Adrenal gland (tissue), 12 donors: ENCODE results near the gene COL5A1. TPM values are rescaled to one million over a fixed set of nuclear protein-coding genes. Genes with fewer than 3 reads are reported as not detected.

Experiments
- DNase-seq, 7 donors: peaks; one replicate each; pipeline ENCODE4 v3.0.0-alpha.2; 2019 to 2020
- H3K27ac ChIP-seq, 5 donors: fragments of 200-600 bp; sonication (generic) in 4 of 5; 1 replicate in 3 of 5; 2 replicates in 2 of 5; pipeline versions ENCODE4 v1.5.1 to v1.8.0; 2016 to 2020; ENCODE audit warnings: mild to moderate bottlenecking in 1 of 5
- H3K27me3 ChIP-seq: fragments of 200-600 bp; 2 replicates; pipeline ENCODE4 v1.8.0; 2021
- H3K36me3 ChIP-seq, 2 donors: fragments of 200-600 bp; replicated peaks in 1 of 2; 1 replicate in 1 of 2; 2 replicates in 1 of 2; pipeline versions ENCODE4 v1.5.1 to v1.8.0; 2018 to 2022
- H3K4me1 ChIP-seq, 2 donors: fragments of 200-600 bp; replicated peaks in 1 of 2; 1 replicate in 1 of 2; 2 replicates in 1 of 2; pipeline versions ENCODE4 v1.5.1 to v1.8.0; 2018 to 2021
- H3K4me3 ChIP-seq, 4 donors: fragments of 200-600 bp; sonication (generic) in 3 of 4; one replicate each; pipeline ENCODE4 v1.5.1; 2016 to 2018
- H3K9me3 ChIP-seq, 3 donors: fragments of 200-600 bp; sonication (generic) in 1 of 3; replicated peaks in 1 of 3; 1 replicate in 2 of 3; 2 replicates in 1 of 3; pipeline versions ENCODE4 v1.5.1 to v1.8.0; 2016 to 2021
- POLR2A ChIP-seq, 2 donors: fragments of 450-650 bp; IDR thresholded peaks; one replicate each; pipeline ENCODE4 v1.6.1; 2017; ENCODE audit warnings: antibody characterized with exemption in 2 of 2, mild to moderate bottlenecking in 2 of 2, moderate library complexity in 1 of 2
- WGBS, 4 donors: extraction: QIAGEN DNeasy Blood & Tissue Kit in 2 of 4; methylation state at CpG; one replicate each; pipeline versions ENCODE4 v1.1.5 to v1.1.7; 2013 to 2017; 5-methylcytosine and 5-hydroxymethylcytosine counted together
- intact Hi-C, 2 donors: fragments of 100-400 bp; cut with DNase I; formaldehyde crosslinking; loops; one replicate each; pipeline versions ENCODE4 v1.14.1 to v1.15.0; 2022 to 2023
- polyA plus RNA-seq, 3 donors: library from polyadenylated mRNA; stranded (reverse); fragments of 200-250 nt in 2 of 3; fragments of 350-450 nt in 1 of 3; fragmentation: Illumina TruSeq in 1 of 3; extraction: RNeasy Lipid Tissue Mini Kit (QIAGEN cat#74804) in 1 of 3; gene quantifications; one replicate each; pipeline ENCODE4 v1.2.3, GENCODE V29; 2013 to 2014
- total RNA-seq, 9 donors: library from RNA; depleted of rRNA in 4 of 9; stranded (reverse); fragments of >200 nt in 4 of 9; fragments of 120-200 nt in 1 of 9; fragmentation: NEBNext Ultra II Directional in 1 of 9; extraction: Animal tissue kit (Norgen Biotek cat#: 25700) in 1 of 9; gene quantifications; one replicate each; pipeline versions ENCODE4 v1.1.0 to v1.2.4, GENCODE V29; 2013 to 2023
- TF ChIP-seq, protein P1 (sequence below), 6 experiments: fragments of 450-650 bp in 4 of 6; fragments of 200-600 bp in 2 of 6; sonication (generic) in 1 of 6; IDR thresholded peaks; 1 replicate in 5 of 6; 2 replicates in 1 of 6; pipeline versions ENCODE4 v1.5.1 to v1.8.0; 2016 to 2021; ENCODE audit warnings: antibody characterized with exemption in 6 of 6, mild to moderate bottlenecking in 2 of 6, moderate library complexity in 1 of 6
- donor health status: healthy with polysubstance abuse.
- donor health status: Bipolar disorder and iron deficiency.
- donor health status: DM: yes; HTN: yes; CAD: no.
- donor health status: DM: no; HTN: no; CAD: no.
- donor health status: DM: no; HTN: no; CAD: no.
- donor health status: DM: yes; HTN: yes; CAD: no.

COL5A1 gene
- total and polyA plus RNA-seq, 12 donors: 3.5 to 45.5 (median 29.3) TPM

DNA sequence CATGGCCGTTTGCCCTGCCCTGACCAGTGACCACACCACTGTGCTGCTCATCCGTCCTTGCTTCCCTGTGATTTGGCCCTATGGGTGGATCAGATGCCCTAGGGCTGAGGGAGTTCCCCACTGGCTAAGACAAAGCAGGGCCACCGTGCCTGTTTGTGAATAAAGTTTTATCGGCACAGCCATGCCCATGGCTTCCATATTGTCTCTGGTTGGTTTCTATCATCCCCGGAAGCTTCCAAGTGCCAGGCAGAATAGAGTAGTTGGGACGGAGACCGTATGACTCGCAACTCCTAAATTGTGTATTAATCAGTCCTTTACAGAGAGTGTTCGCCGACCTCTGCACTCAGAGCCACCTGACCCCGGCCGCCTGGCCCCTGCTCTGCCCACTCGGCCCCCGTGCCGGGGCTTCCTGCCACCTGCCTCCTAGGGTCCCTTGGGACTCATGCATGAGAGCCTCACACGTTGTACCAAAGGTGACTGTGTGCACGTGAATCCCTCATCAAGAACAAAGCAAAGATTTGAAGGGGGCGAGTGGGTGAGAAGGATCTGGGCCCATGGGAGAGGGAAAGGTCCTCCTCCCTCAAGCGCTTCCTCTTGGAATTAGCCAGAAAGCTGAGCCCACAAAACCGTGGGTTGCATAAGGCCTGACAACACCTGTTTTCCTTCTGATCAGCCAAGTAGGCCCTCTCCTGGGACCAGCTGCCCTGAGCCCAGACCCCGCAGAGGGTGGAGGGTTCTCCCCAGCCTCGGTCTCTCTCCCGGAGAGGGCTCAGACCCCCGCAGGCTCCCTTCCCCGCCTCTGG lies 227.3 kb downstream of the COL5A1 start:
- Histone ChIP-seq H3K27ac (no peak overlapping the region), H3K4me1 (peaks cover 0 to 4% of the 10 kb centered on the region in 2 donors), H3K9me3 (no peaks in the 10 kb centered on the region), H3K4me3 (no peak overlapping the region), H3K27me3 (no peaks in the 10 kb centered on the region), H3K36me3 (no peaks in the 10 kb centered on the region)
- no peak for TF ChIP-seq POLR2A (IDR thresholded peaks at IDR 0.05)
- TF ChIP-seq, protein P1, sequence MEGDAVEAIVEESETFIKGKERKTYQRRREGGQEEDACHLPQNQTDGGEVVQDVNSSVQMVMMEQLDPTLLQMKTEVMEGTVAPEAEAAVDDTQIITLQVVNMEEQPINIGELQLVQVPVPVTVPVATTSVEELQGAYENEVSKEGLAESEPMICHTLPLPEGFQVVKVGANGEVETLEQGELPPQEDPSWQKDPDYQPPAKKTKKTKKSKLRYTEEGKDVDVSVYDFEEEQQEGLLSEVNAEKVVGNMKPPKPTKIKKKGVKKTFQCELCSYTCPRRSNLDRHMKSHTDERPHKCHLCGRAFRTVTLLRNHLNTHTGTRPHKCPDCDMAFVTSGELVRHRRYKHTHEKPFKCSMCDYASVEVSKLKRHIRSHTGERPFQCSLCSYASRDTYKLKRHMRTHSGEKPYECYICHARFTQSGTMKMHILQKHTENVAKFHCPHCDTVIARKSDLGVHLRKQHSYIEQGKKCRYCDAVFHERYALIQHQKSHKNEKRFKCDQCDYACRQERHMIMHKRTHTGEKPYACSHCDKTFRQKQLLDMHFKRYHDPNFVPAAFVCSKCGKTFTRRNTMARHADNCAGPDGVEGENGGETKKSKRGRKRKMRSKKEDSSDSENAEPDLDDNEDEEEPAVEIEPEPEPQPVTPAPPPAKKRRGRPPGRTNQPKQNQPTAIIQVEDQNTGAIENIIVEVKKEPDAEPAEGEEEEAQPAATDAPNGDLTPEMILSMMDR (IDR thresholded peaks at IDR 0.05): no peak
- DNase-seq: peak in 2 of 7 donors; percentile 9
- intact Hi-C loops: no loop called here
- 93 to 94% (median 94%) methylated on average over 24 to 25 of the region's 25 CpGs for WGBS, 4 donors

GRCh38 chr9:134869554-134870300 lies 228.1 kb downstream of the COL5A1 start:
- TF ChIP-seq, protein P1 (IDR thresholded peaks at IDR 0.05): no peak
- TF ChIP-seq POLR2A (IDR thresholded peaks at IDR 0.05): no peak
- no peak overlapping the region for H3K27ac ChIP-seq
- no peaks in the 10 kb centered on the region for H3K36me3 ChIP-seq
- WGBS, 4 donors: 85 to 92% (median 88%) methylated on average over 7 to 17 of the region's 17 CpGs
- DNase-seq: peak in 2 of 7 donors; percentile 7 to 14
- no peaks in the 10 kb centered on the region for H3K27me3 ChIP-seq
- H3K9me3 ChIP-seq: no peaks in the 10 kb centered on the region
- intact Hi-C loops: no loop called here
- no peaks in the 10 kb centered on the region for H3K4me1 ChIP-seq
- no peak overlapping the region for H3K4me3 ChIP-seq

DNA sequence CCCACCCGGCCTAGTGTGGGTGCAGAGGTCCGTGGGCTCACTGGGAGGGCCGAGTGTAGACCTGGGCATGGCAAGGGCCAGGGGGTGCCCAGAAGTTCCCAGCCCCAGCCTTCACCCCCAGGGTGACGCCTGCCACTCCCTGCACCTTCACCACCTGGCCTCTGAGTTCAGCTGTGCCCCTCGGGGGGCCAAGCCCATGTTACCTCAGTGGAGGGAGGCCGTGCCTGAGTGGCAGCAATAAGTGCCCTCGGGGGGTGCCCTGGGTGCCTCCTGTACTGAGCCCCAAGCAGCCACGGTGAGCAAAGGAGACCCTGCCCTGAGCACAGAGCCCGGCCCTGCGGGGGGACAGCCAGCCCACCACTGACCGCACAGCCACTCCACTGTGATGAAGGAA lies 228.7 kb downstream of the COL5A1 start:
- H3K27ac ChIP-seq: no peak overlapping the region
- no peaks in the 10 kb centered on the region for H3K27me3 ChIP-seq
- H3K9me3 ChIP-seq: no peaks in the 10 kb centered on the region
- no peaks in the 10 kb centered on the region for H3K36me3 ChIP-seq
- DNase-seq: peak in 3 of 7 donors; percentile 8 to 13 (median 13)
- WGBS, 4 donors: 83 to 97% (median 93%) methylated on average over 1 to 11 of the region's 11 CpGs
- intact Hi-C loops: no loop called here
- no peak overlapping the region for H3K4me3 ChIP-seq
- TF ChIP-seq, protein P1 (IDR thresholded peaks at IDR 0.05): no peak
- no peak for TF ChIP-seq POLR2A (IDR thresholded peaks at IDR 0.05)
- H3K4me1 ChIP-seq: no peaks in the 10 kb centered on the region
